Stimulated activated CD8-positive, alpha-beta memory T cell treated with anti-CD3 and anti-CD28 coated beads, Interleukin-15, amount 100 ng/mL, for 24 hours (primary cell): ENCODE data around the gene ALDH1A3.

Experiments
- DNase-seq: peaks from one replicate; pipeline ENCODE4 v3.0.0-alpha.2; 2020; ENCODE audit warnings: low read depth

Gene ALDH1A3

GRCh38 chr15:100951965-100952364, 72.3 kb downstream of the ALDH1A3 start:
- no peak for DNase-seq

- DNase-seq, result no peak
These were observed 72.9 kb downstream of the ALDH1A3 start for GRCh38 chr15:100952566-100952965.

- DNase-seq, result no peak
These were observed 78.9 kb downstream of the ALDH1A3 start for GRCh38 chr15:100958326-100959065.

- no peak for DNase-seq
These were observed 79.7 kb downstream of the ALDH1A3 start for GRCh38 chr15:100959066-100960050.
